LNCAP (cell line): ENCODE measurements around the gene SHE.

ENCODE experiments used
- CTCF ChIP-seq: fragments of 450-650 bp; IDR thresholded peaks from 2 replicates; pipeline ENCODE4 v1.5.1; 2017; ENCODE audit warnings: mild to moderate bottlenecking

SHE gene

GRCh38 chr1:154546264-154547063 lies 44.3 kb upstream of the SHE start:
- peak; percentile 62 for TF ChIP-seq CTCF

GRCh38 chr1:154541231-154541630 lies 39.0 kb upstream of the SHE start:
- TF ChIP-seq CTCF: no peak

GRCh38 chr1:154539486-154540483 lies 37.6 kb upstream of the SHE start:
- no peak for TF ChIP-seq CTCF

- no peak for TF ChIP-seq CTCF
These were observed 34.4 kb upstream of the SHE start for GRCh38 chr1:154536570-154536969.

- peak; percentile 76 for TF ChIP-seq CTCF
These were observed 32.0 kb upstream of the SHE start for GRCh38 chr1:154533952-154534844.

- no peak for TF ChIP-seq CTCF
These were observed 27.1 kb upstream of the SHE start for GRCh38 chr1:154529308-154529707.

- no peak for TF ChIP-seq CTCF
These were observed 25.0 kb upstream of the SHE start for GRCh38 chr1:154527192-154527591.
